Measurements from ENCODE around the gene C16orf90. TPM values are rescaled to one million over a fixed set of nuclear protein-coding genes. Genes with fewer than 3 reads are reported as not detected.

The C16orf90 gene
- total RNA-seq, 1 experiment from 2014 or later, result not detected

GRCh38 chr16:3459401-3460090, 35.7 kb downstream of the C16orf90 start:
- TF ChIP-seq CTCF (conservative IDR thresholded peaks at IDR 0.05; ENCODE audit: low read depth, low read length) (no peak), EZH2 (IDR thresholded peaks at IDR 0.05; ENCODE audit: low read length, unreplicated experiment) (no peak)
- no peaks in the 10 kb centered on the region for H3K9me3 ChIP-seq (ENCODE audit: low read length)
- H3K27me3 ChIP-seq (ENCODE audit: low read length), result no peaks in the 10 kb centered on the region
- peaks cover 8% of the 10 kb centered on the region for H4K20me1 ChIP-seq (ENCODE audit: low read length)
- H3K79me2 ChIP-seq (ENCODE audit: low read length), result peaks cover 67% of the 10 kb centered on the region
- no peak overlapping the region; the same call in 1 of the 2 replicates for H2AFZ ChIP-seq (ENCODE audit: low read length)
- peaks cover 23% of the 10 kb centered on the region for H3K4me1 ChIP-seq (ENCODE audit: insufficient read depth, low read length)
- H3K9me2 ChIP-seq (replicated peaks; ENCODE audit: low read length), result no peaks in the 10 kb centered on the region
- peak; percentile 3 for DNase-seq
- H3K4me2 ChIP-seq (ENCODE audit: low read length), result peak overlapping the region; percentile 98
- ChIA-PET CTCF (no interaction called here), POLR2A (ENCODE audit: unreplicated experiment) (no interaction called here)
- no peaks in the 10 kb centered on the region for H3F3A ChIP-seq (ENCODE audit: low read length, unreplicated experiment)
- H3K9ac ChIP-seq (ENCODE audit: low read length), result peak overlapping the region; percentile 90; the same call in 1 of the 2 replicates
- H3K36me3 ChIP-seq (ENCODE audit: low read depth, low read length), result no peaks in the 10 kb centered on the region
- intact Hi-C loops (cut with micrococcal nuclease), result loop anchor here (2.0 kb wide), 1 partner anchor 59 kb away; the partner anchor contains the start of genes ZNF174 and ZSCAN32
- H3K4me3 ChIP-seq (ENCODE audit: low read length), result peak overlapping the region; percentile 93
- no peak for ATAC-seq
- H3K27ac ChIP-seq (ENCODE audit: low read length), result no peak overlapping the region
- BruUV-seq (replicated peaks), result no TSS peak

- H3F3A ChIP-seq (ENCODE audit: low read length, unreplicated experiment), result no peaks in the 10 kb centered on the region
- BruUV-seq (replicated peaks), result no TSS peak
- ChIA-PET CTCF (no interaction called here), POLR2A (ENCODE audit: unreplicated experiment) (no interaction called here)
- peaks cover 8% of the 10 kb centered on the region for H4K20me1 ChIP-seq (ENCODE audit: low read length)
- H3K27ac ChIP-seq (ENCODE audit: low read length), result no peak overlapping the region
- DNase-seq, result peak; percentile 17
- H3K27me3 ChIP-seq (ENCODE audit: low read length), result no peaks in the 10 kb centered on the region
- peak overlapping the region; percentile 60 for H2AFZ ChIP-seq (ENCODE audit: low read length)
- peaks cover 62% of the 10 kb centered on the region for H3K79me2 ChIP-seq (ENCODE audit: low read length)
- H3K36me3 ChIP-seq (ENCODE audit: low read depth, low read length), result no peaks in the 10 kb centered on the region
- no peaks in the 10 kb centered on the region for H3K9me2 ChIP-seq (replicated peaks; ENCODE audit: low read length)
- intact Hi-C loops (cut with micrococcal nuclease), result loop anchor here (2.0 kb wide), 1 partner anchor 58 kb away; the partner anchor contains the start of genes ZNF174 and ZSCAN32
- peak overlapping the region; percentile 93 for H3K4me3 ChIP-seq (ENCODE audit: low read length)
- peak overlapping the region; percentile 98 for H3K4me2 ChIP-seq (ENCODE audit: low read length)
- peaks cover 23% of the 10 kb centered on the region for H3K4me1 ChIP-seq (ENCODE audit: insufficient read depth, low read length)
- TF ChIP-seq EZH2phosphoT487 (IDR thresholded peaks at IDR 0.05; ENCODE audit: borderline replicate concordance, low read length) (no peak), CTCF (conservative IDR thresholded peaks at IDR 0.05; ENCODE audit: low read depth, low read length) (no peak), EZH2 (IDR thresholded peaks at IDR 0.05; ENCODE audit: low read length, unreplicated experiment) (no peak)
- peak overlapping the region; percentile 90 for H3K9ac ChIP-seq (ENCODE audit: low read length)
- no peak for ATAC-seq
- no peaks in the 10 kb centered on the region for H3K9me3 ChIP-seq (ENCODE audit: low read length)
These were observed 36.4 kb downstream of the C16orf90 start for GRCh38 chr16:3458852-3459361.

All from PC-3 (cell line).